H1 (cell line): ENCODE data around the gene FOSB. TPM values are rescaled to one million over a fixed set of nuclear protein-coding genes. Genes with fewer than 3 reads are reported as not detected.
A peak's percentile ranks its signal among the peaks of the same experiment; 100 is the strongest.

Source experiments
- CTCF ChIA-PET: fragments of 300-600 bp; sonication (Branson Sonifier 250); formaldehyde crosslinking; loops from one replicate; lab custom pipeline; 2021; ENCODE audit not compliant: partially characterized antibody; lab: Charles Lee
- POLR2A ChIA-PET: fragments of 300-600 bp; sonication (Branson Sonifier 250); formaldehyde crosslinking; loops from one replicate; lab custom pipeline; 2021; ENCODE audit warnings: inconsistent platforms; ENCODE audit not compliant: partially characterized antibody; lab: Charles Lee
- DNase-seq, 2 experiments: peaks; one replicate each; pipeline versions ENCODE4 v3.0.0 to v3.0.0-alpha.2; 2010 to 2022; ENCODE audit warnings: low spot score in 2 of 2, low read depth in 1 of 2, mixed read lengths in 1 of 2
- FAIRE-seq: peaks from 2 replicates; lab custom pipeline; 2011; peaks lifted over from hg19 to GRCh38; lab: Jason Lieb, UNC
- H2AFZ ChIP-seq: 2 replicates; pipeline ENCODE4 v1.8.1; 2012; ENCODE audit warnings: low read length, inconsistent platforms
- H2AK5ac ChIP-seq: 2 replicates; pipeline ENCODE4 v1.6.1; 2013; ENCODE audit warnings: low read depth, low read length
- H2BK120ac ChIP-seq: replicated peaks from 2 replicates; pipeline ENCODE3; 2013; ENCODE audit warnings: low read depth, low read length, inconsistent platforms
- H2BK12ac ChIP-seq: 2 replicates; pipeline ENCODE4 v1.6.1; 2013; ENCODE audit warnings: low read depth, low read length
- H2BK15ac ChIP-seq: 2 replicates; pipeline ENCODE4 v1.6.1; 2013; ENCODE audit warnings: low read length
- H2BK20ac ChIP-seq: 2 replicates; pipeline ENCODE4 v1.6.1; 2013; ENCODE audit warnings: low read length
- H2BK5ac ChIP-seq: 2 replicates; pipeline ENCODE4 v1.6.1; 2013; ENCODE audit warnings: low read depth, low read length
- H3K14ac ChIP-seq: 2 replicates; pipeline ENCODE4 v1.6.1; 2013; ENCODE audit warnings: inconsistent platforms; ENCODE audit not compliant: insufficient read length
- H3K18ac ChIP-seq: 2 replicates; pipeline ENCODE4 v1.6.1; 2013; ENCODE audit warnings: low read length; ENCODE audit errors: extremely low read depth
- H3K23ac ChIP-seq: 2 replicates; pipeline ENCODE4 v1.6.1; 2013; ENCODE audit warnings: inconsistent platforms; ENCODE audit not compliant: insufficient read length
- H3K23me2 ChIP-seq: 2 replicates; pipeline ENCODE4 v1.6.1; 2013; ENCODE audit warnings: low read depth, low read length
- H3K27ac ChIP-seq: 2 replicates; pipeline ENCODE4 v1.6.1; 2011; ENCODE audit warnings: low read depth, low read length, inconsistent platforms
- H3K27me3 ChIP-seq, 4 experiments: replicated peaks in 1 of 4; 1 replicate in 1 of 4; 2 replicates in 3 of 4; pipeline versions ENCODE4 v1.6.1 to v1.8.1; 2011 to 2013; ENCODE audit warnings: low read length in 3 of 4, mild to moderate bottlenecking in 3 of 4, inconsistent platforms in 2 of 4, mixed read lengths in 2 of 4, moderate library complexity in 1 of 4; ENCODE audit not compliant: control insufficient read depth in 3 of 4, insufficient read depth in 3 of 4; ENCODE audit errors: extremely low read depth in 1 of 4
- H3K36me3 ChIP-seq, 4 experiments: 2 replicates each; pipeline versions ENCODE4 v1.6.1 to v1.8.1; 2011 to 2013; ENCODE audit warnings: mild to moderate bottlenecking in 4 of 4, low read length in 3 of 4, moderate library complexity in 2 of 4, control low read depth in 1 of 4, inconsistent platforms in 1 of 4; ENCODE audit not compliant: insufficient read depth in 4 of 4, control insufficient read depth in 2 of 4
- H3K4ac ChIP-seq: replicated peaks from 2 replicates; pipeline ENCODE3; 2013; ENCODE audit warnings: low read length, low read depth, mixed read lengths, inconsistent platforms; ENCODE audit not compliant: insufficient read length
- H3K4me1 ChIP-seq, 4 experiments: replicated peaks in 1 of 4; 1 replicate in 1 of 4; 2 replicates in 3 of 4; pipeline versions ENCODE4 v1.6.1 to v1.8.1; 2011 to 2013; ENCODE audit warnings: low read length in 3 of 4, inconsistent platforms in 2 of 4, mixed read lengths in 1 of 4; ENCODE audit not compliant: insufficient read depth in 4 of 4, control insufficient read depth in 3 of 4
- H3K4me2 ChIP-seq, 2 experiments: 2 replicates each; pipeline versions ENCODE4 v1.6.1 to v1.8.1; 2011 to 2013; ENCODE audit warnings: low read depth in 2 of 2, low read length in 2 of 2, control low read depth in 1 of 2, inconsistent platforms in 1 of 2, mild to moderate bottlenecking in 1 of 2; ENCODE audit not compliant: insufficient read depth in 1 of 2
- H3K4me3 ChIP-seq, 4 experiments: fragments of 200-600, 300-600 bp in 1 of 4; sonication (generic), shearing (Covaris generic), sonication (Bioruptor Twin) in 1 of 4; 2 replicates each; pipeline versions ENCODE4 v1.5.1 to v1.8.1; 2011 to 2016; ENCODE audit warnings: low read length in 4 of 4, low read depth in 3 of 4, control low read depth in 2 of 4, inconsistent platforms in 2 of 4, mild to moderate bottlenecking in 2 of 4, mixed read lengths in 1 of 4, moderate library complexity in 1 of 4; ENCODE audit not compliant: insufficient read depth in 2 of 4; ENCODE audit errors: extremely low read depth in 1 of 4
- H3K56ac ChIP-seq: replicated peaks from 2 replicates; pipeline ENCODE3; 2013; ENCODE audit warnings: low read depth, mild to moderate bottlenecking, mixed read lengths, low read length, inconsistent platforms; ENCODE audit not compliant: insufficient read length
- H3K79me1 ChIP-seq: 2 replicates; pipeline ENCODE4 v1.6.1; 2013; ENCODE audit warnings: low read depth, low read length, control low read depth
- H3K79me2 ChIP-seq, 2 experiments: 2 replicates each; pipeline versions ENCODE4 v1.6.1 to v1.8.1; 2012 to 2013; ENCODE audit warnings: low read length in 2 of 2, mild to moderate bottlenecking in 2 of 2, inconsistent platforms in 1 of 2; ENCODE audit not compliant: insufficient read depth in 2 of 2, control insufficient read depth in 1 of 2
- H3K9ac ChIP-seq, 4 experiments: replicated peaks in 1 of 4; 1 replicate in 1 of 4; 2 replicates in 3 of 4; pipeline versions ENCODE4 v1.6.1 to v1.8.1; 2011 to 2013; ENCODE audit warnings: low read depth in 3 of 4, low read length in 3 of 4, control low read depth in 2 of 4, mild to moderate bottlenecking in 2 of 4, moderate library complexity in 2 of 4, inconsistent platforms in 1 of 4; ENCODE audit errors: extremely low read depth in 1 of 4
- H3K9me3 ChIP-seq, 2 experiments: 2 replicates each; pipeline versions ENCODE4 v1.6.1 to v1.8.1; 2012 to 2013; ENCODE audit warnings: mild to moderate bottlenecking in 2 of 2, moderate library complexity in 2 of 2, control low read depth in 1 of 2, inconsistent platforms in 1 of 2, low read depth in 1 of 2, low read length in 1 of 2, mixed read lengths in 1 of 2; ENCODE audit not compliant: insufficient read depth in 2 of 2
- H4K20me1 ChIP-seq, 2 experiments: replicated peaks in 1 of 2; 2 replicates each; pipeline versions ENCODE3 to v1.8.1; 2011 to 2013; ENCODE audit warnings: inconsistent platforms in 2 of 2, low read length in 2 of 2, mild to moderate bottlenecking in 1 of 2; ENCODE audit not compliant: insufficient read depth in 2 of 2, control insufficient read depth in 1 of 2
- H4K5ac ChIP-seq: 2 replicates; pipeline ENCODE4 v1.6.1; 2013; ENCODE audit warnings: low read length, low read depth, mixed read lengths, inconsistent platforms; ENCODE audit not compliant: insufficient read length
- H4K8ac ChIP-seq: 2 replicates; pipeline ENCODE4 v1.8.0; 2013; ENCODE audit warnings: mild to moderate bottlenecking, moderate library complexity, low read length, inconsistent platforms; ENCODE audit not compliant: insufficient read depth; ENCODE audit errors: extremely low read depth
- H4K91ac ChIP-seq: replicated peaks from 2 replicates; pipeline ENCODE3; 2013; ENCODE audit warnings: low read length, mixed read lengths, inconsistent platforms; ENCODE audit not compliant: insufficient read length
- ASH2L ChIP-seq: fragments of 200-600, 300-600 bp; sonication (generic); IDR thresholded peaks from one replicate; pipeline ENCODE4 v1.7.1; 2017; ENCODE audit warnings: low read length
- CREB1 ChIP-seq: IDR thresholded peaks from 2 replicates; pipeline ENCODE4 v1.6.1; 2012; ENCODE audit warnings: inconsistent platforms
- KDM1A ChIP-seq: fragments of 200-600, 300-600 bp; sonication (generic); IDR thresholded peaks from 2 replicates; pipeline ENCODE4 v1.7.1; 2016; ENCODE audit warnings: mild to moderate bottlenecking, low read length, borderline replicate concordance
- KDM4A ChIP-seq: IDR thresholded peaks from one replicate; pipeline ENCODE4 v1.7.1; 2012; ENCODE audit warnings: low read depth, mild to moderate bottlenecking, moderate library complexity, low read length, inconsistent platforms; ENCODE audit not compliant: severe bottlenecking
- TCF12 ChIP-seq: IDR thresholded peaks from 2 replicates; pipeline ENCODE4 v1.6.1; 2011; ENCODE audit warnings: low read depth, mild to moderate bottlenecking, low read length
- WGBS, 2 experiments: shearing (Covaris generic) in 1 of 2; methylation state at CpG; one replicate each; pipeline versions ENCODE4 v1.1.6 to v1.1.7; 2013 to 2015; ENCODE audit warnings: low lambda C conversion rate in 2 of 2, mixed read lengths in 2 of 2, inconsistent platforms in 1 of 2, low coverage in 1 of 2, missing lambda C conversion rate in 1 of 2; ENCODE audit not compliant: insufficient replicate concordance in 2 of 2, insufficient coverage in 1 of 2, insufficient read length in 1 of 2; ENCODE audit errors: extremely low coverage in 1 of 2, missing lambda C conversion rate in 1 of 2; 5-methylcytosine and 5-hydroxymethylcytosine counted together
- polyA plus RNA-seq, 7 experiments: library from polyadenylated mRNA; depleted of rRNA in 3 of 7; stranded (reverse) in 5 of 7; unstranded in 2 of 7; fragments of >200 nt in 5 of 7; fragments of 200-250 nt in 2 of 7; gene quantifications; 1 replicate in 5 of 7; 2 replicates in 1 of 7; 4 replicates in 1 of 7; pipeline versions ENCODE4 v1.2.1 to v1.2.3, GENCODE V29; 2011 to 2013; ENCODE audit warnings: missing spikeins in 2 of 7, mixed read lengths in 2 of 7
- total RNA-seq: library from RNA; stranded (reverse); fragmentation: NEBNext Ultra II Directional; extraction: Animal tissue kit (Norgen Biotek cat#: 25700); gene quantifications from 2 replicates; pipeline ENCODE4 v1.2.1, GENCODE V29; 2021

FOSB gene
- total and polyA plus RNA-seq, 2 of the 8 experiments (the other 6 are each of a cell fraction or from before 2014, with no cell fraction given) = 0.44 to 2.7 TPM

GRCh38 chr19:45505996-45506245, 38.1 kb downstream of the FOSB start:
- Histone ChIP-seq H4K91ac (peak overlapping the region; percentile 6), H2BK20ac (no peak overlapping the region), H3K18ac (no peak overlapping the region), H3K14ac (no peak overlapping the region), H3K79me1 (peaks cover 2% of the 10 kb centered on the region; the same call in 1 of the 2 replicates), H3K9me3 (no peaks in the 10 kb centered on the region), H2AK5ac (no peak overlapping the region), H3K9ac (0 out of 7 replicates have a peak overlapping the region, but pooled peaks of 1 of the 4 experiments have one; percentile 6), H4K20me1 (peaks cover 0 to 4% of the 10 kb centered on the region in 2 experiments), H3K27me3 (no peaks in the 10 kb centered on the region), H2AFZ (no peak overlapping the region), H3K36me3 (no peaks in the 10 kb centered on the region), H3K4me1 (peaks cover 8 to 18% (median 14%) of the 10 kb centered on the region in 4 experiments), H3K27ac (no peak overlapping the region), H3K79me2 (peaks cover 14 to 29% of the 10 kb centered on the region in 2 experiments), H2BK12ac (0 out of 2 replicates have a peak overlapping the region, but pooled peaks have one; percentile 13), H3K4ac (no peak overlapping the region), H3K4me3 (peak overlapping the region in 2 of 4 experiments; percentile 72 to 97; a peak in 3 of 8 replicates), H2BK15ac (no peak overlapping the region), H3K23me2 (peaks cover 10% of the 10 kb centered on the region; the same call in 1 of the 2 replicates), H3K56ac (no peak overlapping the region), H4K8ac (no peak overlapping the region), H2BK120ac (no peak overlapping the region), H2BK5ac (no peak overlapping the region), H3K4me2 (peak overlapping the region; percentile 56 to 67), H4K5ac (no peak overlapping the region), H3K23ac (no peak overlapping the region)
- POLR2A ChIA-PET = interaction anchor here (0.8 to 2.3 kb wide), 3 partner anchors 8 to 75 kb away, joined by 3 to 12 read pairs (median 3); no protein-coding TSS in a partner anchor
- FAIRE-seq (no peak), DNase-seq (no peak)
- 64% methylated on average over 4 of the region's 5 CpGs; no CpG with 5 or more reads in 1 of the 2 experiments for WGBS, 2 experiments
- CTCF ChIA-PET = interaction anchor here (0.7 to 2.8 kb wide), 4 partner anchors 13 to 137 kb away, joined by 3 to 12 read pairs (median 6); no protein-coding TSS in a partner anchor
- no peak for TF ChIP-seq CREB1
- TF ChIP-seq TCF12 = no peak
- TF ChIP-seq KDM4A = no peak
- TF ChIP-seq KDM1A = no peak
- TF ChIP-seq ASH2L = no peak
